Sigmoid colon (tissue), 4 donors: ENCODE results near the gene HOXA10.

ENCODE experiments used
- EP300 ChIP-seq, 4 donors: sonication (generic); formaldehyde crosslinking; IDR thresholded peaks; one replicate each; pipeline ENCODE4 v1.6.1; 2017; ENCODE audit warnings: antibody characterized with exemption in 4 of 4
- POLR2A ChIP-seq, 2 donors: fragments of 450-650 bp; IDR thresholded peaks; one replicate each; pipeline ENCODE4 v1.6.1; 2016; ENCODE audit warnings: antibody characterized with exemption in 2 of 2, mild to moderate bottlenecking in 2 of 2, moderate library complexity in 2 of 2
- POLR2AphosphoS5 ChIP-seq, 4 donors: sonication (generic); formaldehyde crosslinking; IDR thresholded peaks; one replicate each; pipeline ENCODE4 v1.6.1; 2017; ENCODE audit warnings: antibody characterized with exemption in 4 of 4
- TF ChIP-seq, protein P1 (sequence below), 4 experiments: fragments of 450-650 bp in 3 of 4; fragments of 200-600 bp in 1 of 4; IDR thresholded peaks; one replicate each; pipeline ENCODE4 v1.5.1; 2016 to 2019; ENCODE audit warnings: antibody characterized with exemption in 4 of 4, mild to moderate bottlenecking in 3 of 4, moderate library complexity in 2 of 4

DNA sequence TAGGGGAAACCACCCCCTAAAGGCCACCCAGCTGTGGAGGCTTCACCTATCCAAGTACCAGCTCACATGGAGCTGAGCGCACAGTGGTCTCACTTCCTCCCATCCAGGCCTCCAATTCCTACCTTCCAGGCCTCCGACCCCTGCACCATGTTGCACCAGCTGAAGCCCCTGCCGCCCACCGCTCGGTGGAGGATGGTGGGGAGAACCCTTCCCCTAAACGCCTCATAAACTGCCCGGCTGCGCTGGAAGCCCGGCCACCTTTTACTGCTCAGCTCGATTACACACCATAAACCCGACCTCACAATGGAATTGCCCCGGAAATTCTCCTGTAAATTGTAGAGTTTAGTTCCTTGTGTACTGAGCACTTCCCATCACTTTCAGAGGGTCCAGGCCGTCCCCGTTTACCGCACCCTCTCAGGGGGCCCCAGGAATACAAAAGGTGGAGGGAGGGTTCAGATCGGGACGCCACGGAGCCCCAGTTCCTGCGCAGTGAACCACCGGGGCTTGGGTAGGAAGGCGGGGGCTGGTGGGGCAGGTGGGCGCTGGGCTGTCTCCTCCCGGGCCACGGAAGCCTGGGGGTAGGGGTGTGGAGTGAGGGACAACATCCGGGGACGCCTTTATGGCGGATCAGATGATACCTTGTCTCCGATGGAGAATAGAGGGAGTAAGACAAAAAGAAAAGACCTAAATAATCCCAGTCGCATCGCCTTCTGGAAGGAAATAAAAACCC lies 16.3 kb downstream of the HOXA10 start:
- TF ChIP-seq, protein P1, sequence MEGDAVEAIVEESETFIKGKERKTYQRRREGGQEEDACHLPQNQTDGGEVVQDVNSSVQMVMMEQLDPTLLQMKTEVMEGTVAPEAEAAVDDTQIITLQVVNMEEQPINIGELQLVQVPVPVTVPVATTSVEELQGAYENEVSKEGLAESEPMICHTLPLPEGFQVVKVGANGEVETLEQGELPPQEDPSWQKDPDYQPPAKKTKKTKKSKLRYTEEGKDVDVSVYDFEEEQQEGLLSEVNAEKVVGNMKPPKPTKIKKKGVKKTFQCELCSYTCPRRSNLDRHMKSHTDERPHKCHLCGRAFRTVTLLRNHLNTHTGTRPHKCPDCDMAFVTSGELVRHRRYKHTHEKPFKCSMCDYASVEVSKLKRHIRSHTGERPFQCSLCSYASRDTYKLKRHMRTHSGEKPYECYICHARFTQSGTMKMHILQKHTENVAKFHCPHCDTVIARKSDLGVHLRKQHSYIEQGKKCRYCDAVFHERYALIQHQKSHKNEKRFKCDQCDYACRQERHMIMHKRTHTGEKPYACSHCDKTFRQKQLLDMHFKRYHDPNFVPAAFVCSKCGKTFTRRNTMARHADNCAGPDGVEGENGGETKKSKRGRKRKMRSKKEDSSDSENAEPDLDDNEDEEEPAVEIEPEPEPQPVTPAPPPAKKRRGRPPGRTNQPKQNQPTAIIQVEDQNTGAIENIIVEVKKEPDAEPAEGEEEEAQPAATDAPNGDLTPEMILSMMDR (IDR thresholded peaks at IDR 0.05): no peak
- TF ChIP-seq POLR2A (IDR thresholded peaks at IDR 0.05) (no peak), POLR2AphosphoS5 (IDR thresholded peaks at IDR 0.05) (no peak), EP300 (IDR thresholded peaks at IDR 0.05) (no peak)
